ENCODE data around the gene DUSP7.

DNA sequence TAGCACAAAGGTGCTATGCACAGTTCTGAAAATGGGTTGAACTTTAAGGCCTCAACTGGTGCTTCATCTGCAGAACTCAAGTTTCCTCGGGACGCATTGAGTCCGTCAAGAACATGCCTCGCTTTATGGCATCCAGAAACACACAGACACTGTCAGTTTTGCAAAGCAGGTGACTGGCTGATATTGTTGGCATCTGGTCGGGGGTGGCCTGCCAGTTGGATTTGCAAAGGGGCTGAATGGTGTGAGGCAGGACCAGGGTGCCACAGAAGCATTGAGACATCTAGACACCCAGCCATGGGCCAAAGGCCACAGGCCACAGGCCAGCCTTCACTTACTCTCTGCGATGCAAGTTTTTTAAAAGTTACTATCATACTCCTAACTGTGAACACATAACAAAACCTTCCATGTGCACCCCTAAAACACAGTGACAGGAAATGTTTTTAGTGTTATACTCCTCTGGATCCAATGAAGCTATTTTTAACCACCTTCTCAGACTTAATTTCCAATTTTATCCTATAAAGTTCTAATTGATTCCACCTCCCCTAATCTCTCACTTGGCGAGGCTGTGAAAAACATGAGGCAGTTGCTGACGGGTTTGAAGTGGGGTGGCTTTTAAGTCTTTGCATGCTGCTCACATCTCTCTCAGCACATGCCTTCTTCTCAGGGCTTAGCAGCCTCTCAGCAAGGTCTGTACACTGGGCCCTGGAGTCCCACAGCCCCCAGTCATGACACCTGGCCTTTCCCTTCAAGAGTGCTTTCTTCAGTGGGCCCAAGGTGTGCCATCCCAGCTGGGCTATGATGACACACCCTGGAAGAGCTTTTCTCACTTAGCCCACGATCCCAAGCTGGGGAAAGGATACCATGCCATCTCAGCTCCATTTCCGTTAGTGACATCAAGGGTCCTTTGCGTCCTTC, 38.5 kb upstream of the DUSP7 start:
- TF ChIP-seq EZH2 (IDR thresholded peaks at IDR 0.05; ENCODE audit: borderline replicate concordance, low read depth, low read length, poor library complexity, severe bottlenecking) = no peak
- TF ChIP-seq, protein P1, sequence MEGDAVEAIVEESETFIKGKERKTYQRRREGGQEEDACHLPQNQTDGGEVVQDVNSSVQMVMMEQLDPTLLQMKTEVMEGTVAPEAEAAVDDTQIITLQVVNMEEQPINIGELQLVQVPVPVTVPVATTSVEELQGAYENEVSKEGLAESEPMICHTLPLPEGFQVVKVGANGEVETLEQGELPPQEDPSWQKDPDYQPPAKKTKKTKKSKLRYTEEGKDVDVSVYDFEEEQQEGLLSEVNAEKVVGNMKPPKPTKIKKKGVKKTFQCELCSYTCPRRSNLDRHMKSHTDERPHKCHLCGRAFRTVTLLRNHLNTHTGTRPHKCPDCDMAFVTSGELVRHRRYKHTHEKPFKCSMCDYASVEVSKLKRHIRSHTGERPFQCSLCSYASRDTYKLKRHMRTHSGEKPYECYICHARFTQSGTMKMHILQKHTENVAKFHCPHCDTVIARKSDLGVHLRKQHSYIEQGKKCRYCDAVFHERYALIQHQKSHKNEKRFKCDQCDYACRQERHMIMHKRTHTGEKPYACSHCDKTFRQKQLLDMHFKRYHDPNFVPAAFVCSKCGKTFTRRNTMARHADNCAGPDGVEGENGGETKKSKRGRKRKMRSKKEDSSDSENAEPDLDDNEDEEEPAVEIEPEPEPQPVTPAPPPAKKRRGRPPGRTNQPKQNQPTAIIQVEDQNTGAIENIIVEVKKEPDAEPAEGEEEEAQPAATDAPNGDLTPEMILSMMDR (conservative IDR thresholded peaks at IDR 0.05; ENCODE audit: low read depth, low read length) = no peak

All from A673 (cell line).